Activated CD4-positive, alpha-beta T cell treated with anti-CD3 and anti-CD28 coated beads, Interleukin-2, amount 50 U/mL, for 1 hour (primary cell): ENCODE measurements around the gene TWIST1.

ENCODE experiments used
- DNase-seq: peaks from one replicate; pipeline ENCODE4 v3.0.0-alpha.2; 2020

Gene TWIST1

DNA sequence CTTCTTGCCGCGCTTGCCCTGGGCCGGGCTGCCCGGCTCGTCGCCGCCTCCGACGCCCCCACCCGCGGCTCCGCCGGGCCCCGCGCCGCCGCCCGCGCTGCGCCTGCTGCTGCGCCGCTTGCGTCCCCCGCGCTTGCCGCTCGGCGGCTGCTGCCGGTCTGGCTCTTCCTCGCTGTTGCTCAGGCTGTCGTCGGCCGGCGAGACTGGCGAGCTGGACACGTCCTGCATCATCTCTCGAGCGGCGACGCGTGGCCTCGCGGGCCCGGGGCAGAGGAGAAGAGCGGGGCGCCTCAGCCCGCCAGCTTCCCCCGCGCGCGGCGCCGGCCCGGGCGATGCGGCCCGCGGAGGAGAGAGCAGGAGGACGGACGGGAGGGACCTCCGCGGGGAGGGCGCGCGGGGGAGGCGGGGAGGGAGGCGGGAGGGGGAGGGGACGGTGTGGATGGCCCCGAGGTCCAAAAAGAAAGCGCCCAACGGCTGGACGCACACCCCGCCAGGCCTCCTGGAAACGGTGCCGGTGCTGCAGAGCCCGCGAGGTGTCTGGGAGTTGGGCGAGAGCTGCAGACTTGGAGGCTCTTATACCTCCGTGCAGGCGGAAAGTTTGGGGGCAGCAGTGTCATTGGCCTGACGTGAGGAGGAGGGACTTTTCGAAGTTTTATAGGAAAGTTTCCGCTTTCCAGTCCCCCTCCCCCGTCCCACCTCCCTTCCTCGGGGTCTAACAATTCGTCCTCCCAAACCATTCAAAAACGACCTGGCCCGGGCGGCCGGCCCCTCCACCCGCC is at the start of gene TWIST1:
Gene TWIST1 (minus strand): TSS at position 546 of the 779 bp plus-strand sequence. CDS start 315 bp downstream, at position 231.
- DNase-seq: no peak

DNA sequence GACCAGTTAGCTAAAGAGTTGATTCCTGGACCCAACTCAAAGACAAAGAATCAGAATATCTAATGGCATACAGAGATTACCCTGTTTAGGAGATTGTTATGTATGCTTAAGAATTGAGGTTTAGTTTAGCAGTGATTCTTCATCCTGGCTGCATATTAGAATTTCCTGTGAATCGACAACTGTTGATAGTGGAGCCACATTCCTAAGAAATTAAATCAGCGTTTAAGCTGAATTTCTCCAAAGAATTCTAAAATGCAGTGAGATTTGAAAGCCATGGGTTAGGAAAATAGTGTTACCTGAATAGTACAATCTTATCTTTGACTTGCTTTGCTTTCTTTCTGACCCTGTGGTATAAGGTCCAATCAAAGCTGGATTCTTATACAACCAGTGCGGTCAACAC is 44.2 kb upstream of the TWIST1 start:
- no peak for DNase-seq

DNA sequence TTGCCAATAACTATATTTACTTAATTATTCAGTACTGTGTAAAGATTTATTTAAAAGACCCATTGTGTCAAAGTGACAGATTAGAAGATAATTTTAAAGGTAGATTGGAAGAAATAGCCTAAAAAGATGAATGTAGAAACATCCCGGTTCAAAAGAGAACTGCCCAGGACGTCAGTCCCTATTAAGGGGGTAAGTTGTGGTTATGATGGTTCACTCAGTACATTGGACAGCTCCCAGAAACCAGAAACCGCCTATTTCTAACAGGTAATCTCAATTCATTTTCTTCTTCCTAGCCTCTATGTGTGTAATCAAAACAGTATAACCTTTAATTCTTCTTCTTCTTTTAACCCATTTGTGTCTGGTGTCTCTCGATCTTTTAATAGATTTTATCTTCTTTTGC is 29.3 kb upstream of the TWIST1 start:
- DNase-seq: no peak

GRCh38 chr7:19145434-19146115 is 28.1 kb upstream of the TWIST1 start:
- DNase-seq: no peak

DNA sequence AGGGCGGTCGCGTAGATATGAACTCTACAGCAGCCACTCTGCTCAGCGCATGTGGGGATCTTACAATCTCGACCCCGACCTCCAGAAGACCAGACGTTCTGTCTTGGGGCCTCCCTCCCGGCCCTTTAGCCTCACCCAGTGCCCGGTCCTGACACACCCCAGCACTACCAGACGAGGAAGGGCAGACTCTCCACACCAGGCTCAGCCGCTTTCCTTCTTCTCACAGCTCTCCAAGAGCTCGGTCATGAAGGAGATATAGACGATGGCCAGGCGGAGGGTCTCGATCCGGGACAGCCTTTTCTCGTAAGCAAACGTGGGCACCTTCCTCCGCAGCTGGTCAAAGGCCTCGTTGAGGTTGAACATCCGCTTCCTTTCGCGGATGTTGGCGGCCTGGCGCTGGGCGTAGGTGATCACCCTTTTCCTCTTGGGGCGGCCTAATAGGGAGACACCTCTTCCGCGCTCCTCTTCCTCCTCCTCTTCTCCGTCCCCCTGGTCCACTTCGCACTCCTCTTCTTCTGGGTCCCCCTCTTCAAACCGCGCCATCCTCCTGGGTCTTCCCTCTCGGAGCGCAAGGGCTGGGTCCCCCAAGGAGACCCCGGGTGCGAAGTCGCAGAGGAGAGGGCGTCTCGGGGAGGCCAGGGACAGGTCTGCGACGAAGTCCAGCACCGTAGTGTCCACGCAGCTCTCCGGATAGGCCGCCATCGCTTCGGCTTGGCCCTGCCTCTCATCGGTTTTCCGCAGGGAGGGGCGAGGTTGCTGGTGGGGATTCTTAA is 27.4 kb upstream of the TWIST1 start, which contains the start of gene FERD3L:
Gene FERD3L (minus strand): TSS at position 761 of the 773 bp plus-strand sequence. CDS start 59 bp downstream, at position 702.
- no peak for DNase-seq

DNA sequence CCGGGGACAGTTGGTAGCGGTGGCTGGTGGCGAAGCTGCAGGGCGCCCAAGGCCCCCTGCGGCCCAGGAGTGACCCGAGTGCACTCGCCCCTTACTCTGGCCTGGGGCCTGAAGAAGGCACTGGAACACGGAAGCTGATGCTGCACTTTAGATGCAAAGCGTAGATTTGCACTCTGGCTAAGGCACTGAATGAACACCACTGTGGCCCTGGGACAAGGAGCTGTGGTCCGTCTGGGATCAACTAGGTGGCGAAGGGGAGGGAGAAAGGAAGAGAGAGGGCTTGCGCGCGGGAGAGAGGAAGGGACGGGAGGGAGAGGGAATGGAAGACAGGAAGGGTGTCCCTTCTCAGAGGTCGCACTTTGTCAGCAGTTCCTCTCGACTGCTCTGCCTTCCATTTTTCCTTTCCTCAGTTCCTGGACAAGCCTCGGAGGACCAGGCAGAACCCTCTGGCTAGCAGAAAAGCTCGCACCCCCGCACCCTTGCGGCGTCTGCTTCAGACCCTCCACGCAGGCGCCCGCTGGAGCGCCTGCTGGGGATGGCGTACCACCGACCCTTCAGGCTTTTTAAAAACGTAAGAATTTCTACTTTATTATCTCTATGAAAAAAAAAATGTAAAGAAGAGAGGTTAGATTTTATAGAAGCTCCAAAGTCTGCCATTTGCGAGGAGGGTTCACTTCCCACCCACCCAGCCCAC is 26.6 kb upstream of the TWIST1 start:
- DNase-seq: no peak

GRCh38 chr7:19139706-19140327 is 22.4 kb upstream of the TWIST1 start:
- DNase-seq: no peak

GRCh38 chr7:19133886-19134285 is 16.4 kb upstream of the TWIST1 start:
- DNase-seq: no peak

DNA sequence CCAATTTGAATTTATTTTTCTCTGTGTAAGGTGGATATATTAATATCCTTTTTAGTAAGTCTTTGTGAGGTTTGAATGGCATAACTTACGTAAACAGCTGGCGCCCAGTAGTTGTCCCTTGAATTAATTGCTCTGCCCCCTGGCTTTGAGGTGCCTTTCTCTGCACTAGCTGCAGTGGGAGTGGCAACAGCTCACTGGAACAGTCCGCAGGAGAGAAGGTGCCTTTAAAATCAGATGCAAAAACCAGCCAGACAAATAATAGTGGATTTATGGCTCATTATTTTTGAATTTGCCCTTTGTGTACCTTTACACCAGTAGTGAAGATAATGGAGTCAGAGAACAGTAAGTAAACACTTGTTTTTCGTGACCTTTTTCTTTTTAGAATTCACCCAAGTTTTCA is 16.0 kb upstream of the TWIST1 start:
- DNase-seq: no peak

GRCh38 chr7:19128856-19129255 is 11.4 kb upstream of the TWIST1 start:
- no peak for DNase-seq

DNA sequence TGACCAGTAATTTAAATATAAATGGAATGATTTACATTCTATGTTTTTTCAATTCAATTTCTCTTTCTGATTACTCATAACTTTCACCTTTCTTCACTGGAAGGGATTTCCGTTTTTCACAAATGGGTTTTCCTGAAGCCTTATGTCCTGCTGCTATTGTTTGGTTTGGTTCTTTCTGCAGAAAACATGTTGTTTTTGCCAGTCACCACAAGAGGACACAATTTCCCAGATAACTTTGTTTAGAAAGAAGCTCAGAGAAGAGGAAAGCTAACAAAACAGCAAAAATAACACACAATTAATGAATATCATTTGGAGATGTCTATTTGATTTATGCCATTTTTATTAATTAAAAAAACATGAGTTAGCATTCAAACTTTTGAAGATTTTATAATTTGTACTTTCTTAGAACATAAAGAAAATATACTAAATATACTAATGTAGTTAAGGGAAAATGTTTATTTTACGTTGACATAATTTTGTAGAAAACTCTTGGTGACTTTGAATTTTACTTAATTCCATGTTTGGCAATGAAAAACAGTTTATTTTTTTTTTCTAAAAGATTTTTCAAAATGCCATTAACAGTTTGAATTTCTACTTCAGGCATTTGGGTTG is 4.6 kb upstream of the TWIST1 start:
- no peak for DNase-seq

- no peak for DNase-seq
Measured at GRCh38 chr7:19119870-19120486, 2.5 kb upstream of the TWIST1 start.

DNA sequence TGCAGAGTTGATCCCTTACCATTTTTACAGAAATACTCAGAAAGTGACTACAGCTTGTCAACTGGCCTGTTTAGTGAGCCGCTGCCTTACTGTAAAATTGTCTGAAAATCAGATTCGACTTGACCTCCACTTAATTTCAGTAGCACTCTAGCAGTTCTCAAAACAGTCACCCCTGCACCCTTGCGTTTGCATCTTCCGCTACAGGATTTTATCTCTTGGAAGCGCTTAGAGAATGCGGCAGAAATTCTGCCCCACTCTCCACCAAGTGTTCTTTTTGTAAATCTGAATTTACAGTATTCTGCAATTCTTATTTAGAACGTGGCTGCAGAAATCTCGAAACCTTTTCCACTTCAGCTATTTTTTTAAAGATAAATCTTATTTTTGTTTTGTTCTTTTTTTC is 1.9 kb upstream of the TWIST1 start:
- DNase-seq: no peak

DNA sequence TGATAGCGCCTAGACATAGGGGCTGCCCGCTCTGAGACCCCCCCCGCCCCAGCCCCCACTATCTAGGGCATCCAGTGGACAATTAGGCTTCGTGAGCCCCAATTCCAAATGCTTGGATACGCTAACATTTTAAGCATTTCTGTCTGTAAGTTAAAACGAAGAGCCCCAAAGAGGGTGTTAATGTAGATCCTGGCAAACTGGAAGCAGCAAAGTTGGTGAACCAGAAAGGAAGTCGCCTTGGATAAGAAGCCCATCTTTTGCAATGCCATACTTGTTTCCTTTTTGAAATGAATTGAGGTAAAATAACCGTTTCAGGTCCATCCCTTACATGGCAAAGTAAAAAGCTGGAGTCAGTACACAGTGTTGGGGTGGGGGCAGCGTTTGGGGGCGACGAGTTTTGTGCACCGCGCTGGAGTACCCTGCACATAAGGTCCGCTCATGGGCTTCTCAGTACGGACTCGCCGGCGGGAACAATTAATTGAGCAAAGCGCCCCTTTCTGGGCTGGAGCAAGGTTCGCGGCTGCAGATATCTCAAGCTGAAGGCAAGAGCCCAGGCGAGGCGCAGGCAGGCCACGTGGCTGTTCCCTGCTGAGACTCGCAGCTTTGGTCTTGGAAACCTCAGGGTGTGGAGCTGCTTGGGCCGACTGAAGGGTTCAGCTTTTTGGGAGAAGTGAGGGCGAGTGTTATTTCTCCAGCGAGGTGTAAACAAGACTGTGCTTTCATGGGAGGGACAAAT is 1.4 kb upstream of the TWIST1 start:
- DNase-seq: no peak

DNA sequence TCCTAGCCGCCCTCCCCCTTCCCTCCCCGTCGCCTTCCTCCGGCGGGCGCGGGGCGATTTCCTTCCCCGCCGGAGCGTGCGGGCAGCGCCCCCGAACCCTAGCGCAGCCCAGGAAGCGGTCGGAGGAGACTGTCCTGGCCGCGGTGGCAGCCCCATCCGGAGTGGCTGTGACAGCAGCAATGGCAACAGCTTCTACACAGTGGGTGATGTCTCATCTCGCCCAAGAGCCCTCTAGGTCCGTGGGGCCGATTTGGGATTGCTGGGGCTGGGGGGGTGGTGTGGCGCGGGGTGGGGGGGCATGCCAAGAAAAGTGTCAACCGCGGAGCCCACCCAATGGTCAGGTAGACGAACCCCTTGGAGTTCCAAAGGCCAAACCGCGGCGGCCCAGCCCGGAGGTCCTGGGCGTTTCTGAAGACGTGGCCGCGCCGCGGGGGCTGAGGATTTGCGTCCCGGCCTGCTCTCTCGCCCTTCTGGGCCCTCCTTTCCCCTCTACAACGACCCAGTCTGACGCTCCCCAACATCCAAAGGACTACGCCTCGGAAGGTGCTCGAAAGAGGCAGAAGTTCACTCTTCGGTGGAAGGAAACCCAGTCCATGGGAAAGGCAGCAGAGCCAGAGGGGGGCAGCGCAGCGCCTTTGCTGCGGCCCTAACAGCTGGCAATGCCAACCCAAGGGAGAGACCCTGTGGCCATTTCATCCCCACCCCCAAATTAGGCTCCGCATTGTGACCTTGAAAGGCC is 603 bp upstream of the TWIST1 start:
- DNase-seq: no peak

DNA sequence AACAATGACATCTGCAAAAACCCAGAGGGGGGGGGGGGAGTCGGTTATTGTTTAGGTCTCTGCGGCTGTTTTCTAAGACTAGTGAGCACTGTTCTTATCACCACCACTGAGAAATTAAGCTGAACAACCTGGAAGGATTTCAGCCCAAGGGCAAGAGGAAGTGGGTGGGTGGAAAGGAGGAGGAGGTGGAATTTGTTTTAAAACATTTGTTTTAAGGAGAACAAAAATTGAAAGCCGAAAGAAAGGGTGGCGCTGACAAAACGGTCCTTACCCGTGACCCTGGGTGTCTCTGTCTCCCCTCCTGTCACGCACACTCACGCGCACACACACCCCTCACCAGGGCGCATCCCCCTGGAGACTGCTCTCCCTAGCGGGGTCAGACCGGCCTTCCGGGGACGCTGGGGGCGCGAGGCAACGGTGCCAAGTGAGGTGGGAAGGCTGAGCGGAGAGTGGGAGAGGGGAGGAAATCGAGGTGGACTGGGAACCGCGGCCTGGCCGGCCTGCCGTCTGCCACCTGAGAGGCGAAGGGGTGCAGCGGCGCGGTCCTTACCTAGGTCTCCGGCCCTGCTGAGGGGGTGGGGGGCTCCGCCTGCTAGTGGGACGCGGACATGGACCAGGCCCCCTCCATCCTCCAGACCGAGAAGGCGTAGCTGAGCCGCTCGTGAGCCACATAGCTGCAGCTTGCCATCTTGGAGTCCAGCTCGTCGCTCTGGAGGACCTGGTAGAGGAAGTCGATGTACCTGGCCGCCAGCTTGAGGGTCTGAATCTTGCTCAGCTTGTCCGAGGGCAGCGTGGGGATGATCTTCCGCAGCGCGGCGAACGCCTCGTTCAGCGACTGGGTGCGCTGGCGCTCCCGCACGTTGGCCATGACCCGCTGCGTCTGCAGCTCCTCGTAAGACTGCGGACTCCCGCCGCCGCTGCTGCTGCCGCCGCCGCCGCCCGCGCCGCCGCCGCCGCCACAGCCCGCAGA is 1.0 kb downstream of the TWIST1 start:
- no peak for DNase-seq

DNA sequence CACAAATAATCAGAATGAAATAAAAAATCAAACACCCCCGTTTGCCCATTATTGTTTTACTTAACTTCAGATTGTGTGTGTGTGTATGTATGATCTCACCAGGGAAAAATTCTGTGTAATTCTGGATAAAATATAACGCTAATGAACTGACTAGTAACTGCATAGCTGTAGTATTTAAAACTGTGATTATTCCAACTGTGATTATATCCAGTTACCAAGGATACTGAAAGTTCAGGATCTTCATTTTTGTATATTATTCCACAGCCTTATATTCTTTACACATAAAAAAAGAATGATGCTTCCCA is 2.9 kb downstream of the TWIST1 start:
- no peak for DNase-seq

GRCh38 chr7:19113855-19114550 is 3.4 kb downstream of the TWIST1 start:
- no peak for DNase-seq

DNA sequence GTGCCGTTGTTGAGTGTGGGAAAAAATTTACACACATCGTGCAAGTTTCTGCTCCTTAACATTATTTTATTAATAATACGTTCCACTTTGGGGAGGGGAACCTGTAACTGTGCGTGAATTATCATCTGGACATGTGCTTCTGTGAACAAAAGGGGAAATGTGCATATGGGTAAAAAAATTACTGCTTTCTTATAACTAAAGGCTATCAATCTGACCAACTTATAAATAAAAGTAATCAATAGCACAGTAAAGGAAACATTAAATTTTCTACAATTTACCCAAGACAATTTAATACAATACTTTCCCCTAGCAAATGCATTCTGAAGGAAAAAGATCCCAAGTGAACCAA is 4.5 kb downstream of the TWIST1 start:
- DNase-seq: no peak
